Measurements from ENCODE around the gene CDC34. TPM values are rescaled to one million over a fixed set of nuclear protein-coding genes. Genes with fewer than 3 reads are reported as not detected.

Gene CDC34
- total and polyA plus RNA-seq, 2 of the 8 experiments (the other 6 are each of a cell fraction or from before 2014, with no cell fraction given) = 95.9 to 129 TPM

DNA sequence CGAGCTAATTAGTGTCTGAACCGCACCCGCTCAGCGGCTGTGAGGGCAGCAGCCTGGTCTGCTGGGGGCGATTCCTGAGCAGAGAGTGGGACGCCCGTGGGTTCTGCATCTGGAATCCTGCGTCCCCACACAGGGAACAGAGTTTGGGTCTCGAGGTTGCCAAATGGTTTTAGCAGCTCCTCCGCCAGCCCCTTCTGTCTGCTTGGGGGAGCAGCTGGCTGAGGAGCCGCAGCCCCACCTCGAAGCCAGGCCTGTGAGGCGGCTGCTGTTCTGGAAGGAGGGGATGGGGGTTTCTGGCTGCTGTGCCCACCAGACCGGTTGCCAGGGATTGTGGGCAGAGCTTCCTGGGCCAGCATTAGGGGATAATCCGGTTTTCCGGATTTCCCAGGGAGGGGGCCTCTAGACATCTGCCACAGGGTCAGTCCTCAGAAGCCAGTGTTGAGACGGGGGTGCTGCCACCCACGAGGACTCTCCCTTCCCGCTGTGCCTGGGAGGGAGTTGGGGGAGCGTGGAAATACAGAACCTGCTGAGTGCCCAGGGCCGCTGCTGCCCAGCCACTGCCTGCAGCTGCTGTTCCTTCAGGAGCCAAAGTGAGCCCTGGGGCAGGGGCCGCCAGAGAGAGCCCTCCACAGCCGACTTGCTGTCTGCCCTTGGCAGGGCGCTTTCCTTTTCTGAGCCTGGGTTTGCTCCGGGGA, 2.0 kb downstream of the CDC34 start (continued):
- TF ChIP-seq KDM1A (IDR thresholded peaks at IDR 0.05; ENCODE audit: borderline replicate concordance, low read length) = no peak

Measured in H1 (cell line).